Measurements from ENCODE around the gene PTBP1. TPM values are rescaled to one million over a fixed set of nuclear protein-coding genes. Genes with fewer than 3 reads are reported as not detected.

The PTBP1 gene
- total and polyA plus RNA-seq, 3 donors from 2014 or later, result 116 to 196 (median 168) TPM

GRCh38 chr19:858868-859843 lies 61.9 kb downstream of the PTBP1 start, which contains the start of gene CFD:
TSS of gene CFD (plus strand) at chr19:859664. CDS start at chr19:859690, 26 bp downstream.
- Histone ChIP-seq H3K36me3 (ENCODE audit: low read depth, missing control alignments) (no peaks in the 10 kb centered on the region), H3K4me1 (peaks cover 5% of the 10 kb centered on the region), H3K27me3 (no peaks in the 10 kb centered on the region), H3K9me3 (no peaks in the 10 kb centered on the region), H3K4me3 (peak within 1 kb of the TSS; percentile 37 to 55), H3K27ac (peak within 1 kb of the TSS; percentile 3 to 80)
- intact Hi-C loops (cut with DNase I; ENCODE audit: low total_unique reads), result no loop called here
- TF ChIP-seq POLR2A (IDR thresholded peaks at IDR 0.05) (no peak), CTCF (IDR thresholded peaks at IDR 0.05) (no peak)
- 28 to 34% methylated on average over 8 to 21 of the region's 24 CpGs for WGBS, 2 donors
- peak; percentile 58 for DNase-seq

- intact Hi-C loops (cut with DNase I; ENCODE audit: low total_unique reads), result no loop called here
- 48 to 55% methylated on average over 7 to 23 of the region's 35 CpGs for WGBS, 2 donors
- Histone ChIP-seq H3K27me3 (no peaks in the 10 kb centered on the region), H3K27ac (no peak overlapping the region), H3K36me3 (ENCODE audit: low read depth, missing control alignments) (no peaks in the 10 kb centered on the region), H3K4me3 (no peak overlapping the region), H3K4me1 (peaks cover 5% of the 10 kb centered on the region), H3K9me3 (no peaks in the 10 kb centered on the region)
- no peak for DNase-seq
- no peak for TF ChIP-seq POLR2A (IDR thresholded peaks at IDR 0.05)
- no peak for TF ChIP-seq CTCF (IDR thresholded peaks at IDR 0.05)
These were observed 64.0 kb downstream of the PTBP1 start for GRCh38 chr19:861141-861755.

MicroRNAs within 50 kb of the gene (microRNA counts, 767-probe panel; counts per million panel counts)
- 0 to 152 counts per million in 2 donors for microRNA hsa-miR-3187-3p

Small RNAs within 50 kb of the gene (microRNA-seq; reads per million reads assigned to microRNA genes)
- gene MIR3187 (ENCODE audit: borderline number of aligned reads in 2 of 2, borderline replicate concordance in 1 of 2) (7.6 reads per million in 2 donors), gene MIR4745 (ENCODE audit: borderline number of aligned reads in 2 of 2, borderline replicate concordance in 1 of 2) (0.70 to 4.1 reads per million in 2 donors)

Small RNAs within 50 kb of the gene (small RNA-seq; reads per million reads assigned to genes)
- gene MIR3187, result 0 reads per million in 2 donors

Other genes starting within 250 kb of the PTBP1 start
- gene BSG, start 224.9 kb upstream of the PTBP1 start, total RNA-seq, result 1,000 to 10,000 TPM; 1,391 to 1,458 TPM
- gene BSG, start 224.9 kb upstream of the PTBP1 start, polyA plus RNA-seq (ENCODE audit: insufficient read depth, low read depth, low replicate concordance), result 870 TPM
- gene HCN2, start 207.6 kb upstream of the PTBP1 start, total RNA-seq, result 10 to 100 TPM in 1 of 2 donors, 1 to 10 TPM in 1; 6.6 to 12.4 TPM
- 5.5 TPM for gene HCN2, start 207.6 kb upstream of the PTBP1 start, polyA plus RNA-seq (ENCODE audit: insufficient read depth, low read depth, low replicate concordance)
- 100 to 1,000 TPM; 116 to 137 TPM for gene POLRMT, start 163.9 kb upstream of the PTBP1 start, total RNA-seq
- gene POLRMT, start 163.9 kb upstream of the PTBP1 start, polyA plus RNA-seq (ENCODE audit: insufficient read depth, low read depth, low replicate concordance), result 178 TPM
- gene FGF22, start 157.6 kb upstream of the PTBP1 start, total RNA-seq, result 1 to 10 TPM; 1.8 to 3.1 TPM
- gene FGF22, start 157.6 kb upstream of the PTBP1 start, polyA plus RNA-seq (ENCODE audit: insufficient read depth, low read depth, low replicate concordance), result 2.6 TPM
- gene RNF126, start 134.2 kb upstream of the PTBP1 start, total RNA-seq, result 100 to 1,000 TPM; 148 to 158 TPM
- 107 TPM for gene RNF126, start 134.2 kb upstream of the PTBP1 start, polyA plus RNA-seq (ENCODE audit: insufficient read depth, low read depth, low replicate concordance)
- 100 to 1,000 TPM; 343 to 397 TPM for gene FSTL3, start 121.1 kb upstream of the PTBP1 start, total RNA-seq
- gene FSTL3, start 121.1 kb upstream of the PTBP1 start, polyA plus RNA-seq (ENCODE audit: insufficient read depth, low read depth, low replicate concordance), result 98.6 TPM
- not detected for gene PRSS57, start 102.0 kb upstream of the PTBP1 start, total RNA-seq
- gene PRSS57, start 102.0 kb upstream of the PTBP1 start, polyA plus RNA-seq (ENCODE audit: insufficient read depth, low read depth, low replicate concordance), result not detected
- gene PALM, start 88.5 kb upstream of the PTBP1 start, total RNA-seq, result 10 to 100 TPM; 35.5 to 47.8 TPM
- gene PALM, start 88.5 kb upstream of the PTBP1 start, polyA plus RNA-seq (ENCODE audit: insufficient read depth, low read depth, low replicate concordance), result 46.4 TPM
- gene MISP, start 46.3 kb upstream of the PTBP1 start, total RNA-seq, result 1 to 10 TPM; 1.1 to 3.1 TPM
- gene MISP, start 46.3 kb upstream of the PTBP1 start, polyA plus RNA-seq (ENCODE audit: insufficient read depth, low read depth, low replicate concordance), result 1.1 TPM
- gene PLPPR3, start 24.5 kb downstream of the PTBP1 start, total RNA-seq, result 10 to 100 TPM; 16.9 to 20.1 TPM
- gene PLPPR3, start 24.5 kb downstream of the PTBP1 start, polyA plus RNA-seq (ENCODE audit: insufficient read depth, low read depth, low replicate concordance), result 2.7 TPM
- gene AZU1, start 30.4 kb downstream of the PTBP1 start, total RNA-seq, result 1 to 10 TPM; 5.4 to 5.8 TPM
- 1.4 TPM for gene AZU1, start 30.4 kb downstream of the PTBP1 start, polyA plus RNA-seq (ENCODE audit: insufficient read depth, low read depth, low replicate concordance)
- gene PRTN3, start 43.5 kb downstream of the PTBP1 start, total RNA-seq, result 1 to 10 TPM; 1.0 to 1.8 TPM
- not detected for gene PRTN3, start 43.5 kb downstream of the PTBP1 start, polyA plus RNA-seq (ENCODE audit: insufficient read depth, low read depth, low replicate concordance)
- under 1 TPM in 1 of 2 donors, not detected in 1; 0.74 TPM for gene ELANE, start 54.9 kb downstream of the PTBP1 start, total RNA-seq
- gene ELANE, start 54.9 kb downstream of the PTBP1 start, polyA plus RNA-seq (ENCODE audit: insufficient read depth, low read depth, low replicate concordance), result 0.50 TPM
- 100 to 1,000 TPM in 1 of 2 donors, 10 to 100 TPM in 1; 83.1 to 185 TPM for gene CFD, start 62.2 kb downstream of the PTBP1 start, total RNA-seq
- 84.3 TPM for gene CFD, start 62.2 kb downstream of the PTBP1 start, polyA plus RNA-seq (ENCODE audit: insufficient read depth, low read depth, low replicate concordance)
- gene MED16, start 95.7 kb downstream of the PTBP1 start, total RNA-seq, result 100 to 1,000 TPM in 1 of 2 donors, 10 to 100 TPM in 1; 94.7 to 124 TPM
- 50.7 TPM for gene MED16, start 95.7 kb downstream of the PTBP1 start, polyA plus RNA-seq (ENCODE audit: insufficient read depth, low read depth, low replicate concordance)
- not detected for gene RNU6-9, start 96.0 kb downstream of the PTBP1 start, total RNA-seq
- gene RNU6-9, start 96.0 kb downstream of the PTBP1 start, polyA plus RNA-seq (ENCODE audit: insufficient read depth, low read depth, low replicate concordance), result not detected
- 10 to 100 TPM; 24.6 to 30.1 TPM for gene R3HDM4, start 115.8 kb downstream of the PTBP1 start, total RNA-seq
- gene R3HDM4, start 115.8 kb downstream of the PTBP1 start, polyA plus RNA-seq (ENCODE audit: insufficient read depth, low read depth, low replicate concordance), result 19.2 TPM
- not detected for gene KISS1R, start 119.9 kb downstream of the PTBP1 start, total RNA-seq
- gene KISS1R, start 119.9 kb downstream of the PTBP1 start, polyA plus RNA-seq (ENCODE audit: insufficient read depth, low read depth, low replicate concordance), result not detected
- gene ARID3A, start 128.6 kb downstream of the PTBP1 start, total RNA-seq, result 10 to 100 TPM; 15.3 to 26.5 TPM
- gene ARID3A, start 128.6 kb downstream of the PTBP1 start, polyA plus RNA-seq (ENCODE audit: insufficient read depth, low read depth, low replicate concordance), result 38.2 TPM
- gene WDR18, start 186.9 kb downstream of the PTBP1 start, total RNA-seq, result 100 to 1,000 TPM in 1 of 2 donors, 10 to 100 TPM in 1; 70.9 to 108 TPM
- 38.7 TPM for gene WDR18, start 186.9 kb downstream of the PTBP1 start, polyA plus RNA-seq (ENCODE audit: insufficient read depth, low read depth, low replicate concordance)
- gene GRIN3B, start 203.0 kb downstream of the PTBP1 start, total RNA-seq, result 1 to 10 TPM; 1.3 to 2.4 TPM
- 1.1 TPM for gene GRIN3B, start 203.0 kb downstream of the PTBP1 start, polyA plus RNA-seq (ENCODE audit: insufficient read depth, low read depth, low replicate concordance)
- gene TMEM259, start 223.7 kb downstream of the PTBP1 start, total RNA-seq, result 100 to 1,000 TPM; 339 to 405 TPM
- gene TMEM259, start 223.7 kb downstream of the PTBP1 start, polyA plus RNA-seq (ENCODE audit: insufficient read depth, low read depth, low replicate concordance), result 164 TPM
- gene RNU6-2, start 224.1 kb downstream of the PTBP1 start, total RNA-seq, result not detected
- gene RNU6-2, start 224.1 kb downstream of the PTBP1 start, polyA plus RNA-seq (ENCODE audit: insufficient read depth, low read depth, low replicate concordance), result not detected
- 10 to 100 TPM; 19.1 to 28.0 TPM for gene CNN2, start 229.2 kb downstream of the PTBP1 start, total RNA-seq
- 36.4 TPM for gene CNN2, start 229.2 kb downstream of the PTBP1 start, polyA plus RNA-seq (ENCODE audit: insufficient read depth, low read depth, low replicate concordance)
- 10 to 100 TPM; 12.1 to 14.6 TPM for gene ABCA7, start 242.7 kb downstream of the PTBP1 start, total RNA-seq
- 7.3 TPM for gene ABCA7, start 242.7 kb downstream of the PTBP1 start, polyA plus RNA-seq (ENCODE audit: insufficient read depth, low read depth, low replicate concordance)

Data from testis (tissue), 3 donors.